Stimulated activated naive CD8-positive, alpha-beta T cell treated with anti-CD3 and anti-CD28 coated beads, Interleukin-15, amount 100 ng/mL, for 72 hours (primary cell): ENCODE measurements around the gene CPED1.

Source experiments
- ATAC-seq: fragments of 150-1000 bp; cut with Tn5 transposase; 2 replicates; pipeline ENCODE4 v1.10.0; 2021; ENCODE audit warnings: mild to moderate bottlenecking, moderate library complexity
- DNase-seq, 2 donors: peaks; one replicate each; pipeline ENCODE4 v3.0.0; 2021 to 2022
- H3K27ac Mint-ChIP-seq, 2 donors: one replicate each; pipeline ENCODE4 v1.8.0; 2022; ENCODE audit warnings: mild to moderate bottlenecking in 2 of 2, mixed read lengths in 2 of 2, moderate library complexity in 2 of 2
- H3K27me3 Mint-ChIP-seq: one replicate; pipeline ENCODE4 v1.8.0; 2022; ENCODE audit warnings: mixed read lengths
- H3K4me1 Mint-ChIP-seq: one replicate; pipeline ENCODE4 v1.8.0; 2022; ENCODE audit warnings: mild to moderate bottlenecking, mixed read lengths
- H3K4me3 Mint-ChIP-seq, 2 donors: one replicate each; pipeline ENCODE4 v1.8.0; 2022; ENCODE audit warnings: mild to moderate bottlenecking in 2 of 2, mixed read lengths in 2 of 2, moderate library complexity in 1 of 2
- H3K9me3 Mint-ChIP-seq, 2 donors: one replicate each; pipeline ENCODE4 v1.8.0; 2022; ENCODE audit warnings: mixed read lengths in 2 of 2

Gene CPED1

GRCh38 chr7:121016966-121017365 lies 28.5 kb downstream of the CPED1 start:
- no peak for DNase-seq
- H3K4me3 Mint-ChIP-seq = no peak overlapping the region
- no peak for ATAC-seq

GRCh38 chr7:121017586-121017985 lies 29.1 kb downstream of the CPED1 start:
- Mint-ChIP-seq H3K27ac (no peak overlapping the region), H3K4me1 (no peaks in the 10 kb centered on the region), H3K4me3 (no peak overlapping the region), H3K27me3 (no peaks in the 10 kb centered on the region), H3K9me3 (no peaks in the 10 kb centered on the region)
- no peak for ATAC-seq
- DNase-seq = no peak

More at GRCh38 chr7:121016966-121017365, 28.5 kb downstream of the CPED1 start:
- H3K4me1 Mint-ChIP-seq = no peaks in the 10 kb centered on the region
- H3K9me3 Mint-ChIP-seq = no peaks in the 10 kb centered on the region
- H3K27ac Mint-ChIP-seq = no peak overlapping the region
- H3K27me3 Mint-ChIP-seq = no peaks in the 10 kb centered on the region

- Mint-ChIP-seq H3K27me3 (no peaks in the 10 kb centered on the region), H3K9me3 (no peaks in the 10 kb centered on the region)
- ATAC-seq = no peak
Measured at GRCh38 chr7:121019018-121019417, 30.5 kb downstream of the CPED1 start.

DNA sequence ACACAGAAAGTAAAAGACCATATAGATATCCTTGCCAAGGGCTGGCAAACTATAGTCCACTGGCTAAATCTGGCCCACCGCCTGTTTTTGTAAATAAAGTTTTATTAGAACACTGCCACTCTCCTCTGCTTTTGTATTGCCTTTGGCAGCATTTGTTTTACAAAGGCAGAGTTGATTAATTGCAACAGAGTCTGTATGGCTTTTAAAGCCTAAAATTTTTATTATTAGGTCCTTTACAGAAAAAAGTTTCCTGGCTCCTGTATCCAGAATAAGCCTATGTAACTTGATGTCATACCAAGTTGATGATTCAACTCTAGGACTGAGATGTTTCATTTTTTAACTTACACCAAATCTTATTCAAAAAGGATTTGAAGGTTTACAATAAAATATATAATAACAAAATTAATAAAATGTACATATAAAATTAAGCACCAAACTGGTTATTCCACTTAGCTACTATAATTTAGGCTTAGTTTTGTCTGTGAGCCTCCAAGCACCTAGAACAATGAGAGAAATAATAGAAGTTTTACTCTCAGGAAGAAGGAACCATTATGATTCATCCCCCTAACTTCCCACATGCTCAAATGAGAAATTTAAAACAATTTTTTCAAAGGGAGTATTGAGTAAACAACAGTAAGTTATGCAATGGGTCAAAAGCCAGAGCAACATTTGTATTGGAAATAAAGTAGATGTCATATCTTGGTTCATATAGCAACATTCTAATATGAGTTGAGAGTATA lies 31.9 kb downstream of the CPED1 start:
- no peaks in the 10 kb centered on the region for H3K9me3 Mint-ChIP-seq
- H3K4me1 Mint-ChIP-seq = no peaks in the 10 kb centered on the region
- ATAC-seq = no peak
- H3K27me3 Mint-ChIP-seq = peaks cover 5% of the 10 kb centered on the region
- no peak overlapping the region for H3K27ac Mint-ChIP-seq
- H3K4me3 Mint-ChIP-seq = no peak overlapping the region
- no peak for DNase-seq

More at GRCh38 chr7:121019018-121019417, 30.5 kb downstream of the CPED1 start:
- no peaks in the 10 kb centered on the region for H3K4me1 Mint-ChIP-seq
- H3K4me3 Mint-ChIP-seq = no peak overlapping the region
- H3K27ac Mint-ChIP-seq = no peak overlapping the region
- DNase-seq = no peak

GRCh38 chr7:121020989-121021969 lies 32.8 kb downstream of the CPED1 start:
- Mint-ChIP-seq H3K9me3 (peaks cover 0 to 8% of the 10 kb centered on the region in 2 donors), H3K27me3 (peaks cover 14% of the 10 kb centered on the region), H3K4me1 (peaks cover 3% of the 10 kb centered on the region), H3K4me3 (no peak overlapping the region), H3K27ac (no peak overlapping the region)
- DNase-seq (no peak), ATAC-seq (no peak)

DNA sequence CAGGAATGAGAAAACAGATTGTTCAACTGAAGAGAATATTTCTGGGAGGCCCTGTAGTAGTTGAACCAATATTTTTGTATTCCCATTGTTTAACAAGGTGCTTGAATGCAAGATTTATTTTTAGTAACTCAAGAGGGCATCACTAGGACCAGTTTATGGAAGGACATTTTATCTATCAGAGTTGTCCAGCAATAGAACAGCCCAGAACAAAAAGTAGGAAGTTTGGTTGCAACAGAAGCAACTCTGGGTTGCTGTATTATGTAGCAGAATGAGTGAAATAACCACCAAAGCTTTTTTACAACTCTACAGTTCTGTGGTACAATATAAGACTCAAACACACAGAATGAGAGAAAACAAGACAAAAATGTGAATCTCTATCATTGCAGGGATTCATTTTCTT lies 34.7 kb downstream of the CPED1 start:
- H3K9me3 Mint-ChIP-seq = peaks cover 0 to 11% of the 10 kb centered on the region in 2 donors
- no peak for ATAC-seq
- no peak overlapping the region for H3K4me3 Mint-ChIP-seq
- H3K4me1 Mint-ChIP-seq = peaks cover 6% of the 10 kb centered on the region
- no peak overlapping the region for H3K27ac Mint-ChIP-seq
- peaks cover 15% of the 10 kb centered on the region for H3K27me3 Mint-ChIP-seq
- no peak for DNase-seq

DNA sequence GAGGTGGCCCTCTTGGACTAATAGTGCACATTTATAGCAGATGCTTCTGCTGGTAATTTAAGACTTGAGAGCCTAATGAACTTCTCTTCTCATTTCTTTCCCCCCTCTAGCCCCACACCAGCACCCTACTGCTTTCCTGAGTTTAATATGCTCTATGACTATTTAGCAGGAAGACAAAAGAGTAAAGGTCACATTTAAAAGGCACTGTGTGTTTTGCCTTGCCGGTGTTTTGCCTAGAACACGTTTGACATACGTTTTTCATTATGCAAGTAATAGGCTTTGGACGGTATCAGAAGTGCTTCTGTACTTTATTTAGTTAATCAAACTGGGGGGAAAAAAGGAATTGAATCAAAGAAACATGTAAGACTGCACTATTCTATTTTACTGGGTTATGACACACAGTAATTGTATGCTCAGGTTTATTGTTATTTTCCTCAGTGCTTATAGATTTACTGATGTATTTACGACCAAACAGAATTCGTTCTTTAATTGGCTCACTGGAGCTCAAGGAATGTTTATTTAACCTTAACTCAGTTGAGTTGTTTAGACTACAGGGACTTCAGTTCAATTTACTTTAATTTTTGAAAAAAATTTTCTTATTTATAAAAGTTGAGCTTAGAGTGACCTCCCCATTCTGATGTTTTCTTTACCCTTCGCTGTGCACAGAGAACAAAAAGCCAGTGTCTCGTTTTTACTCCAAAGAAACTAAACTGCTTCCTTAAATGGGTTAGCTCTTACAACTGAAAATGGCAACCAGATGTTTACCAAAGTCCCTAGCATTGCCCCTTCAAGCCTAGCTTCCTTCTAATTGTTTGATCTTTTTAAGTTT lies 35.4 kb downstream of the CPED1 start:
- Mint-ChIP-seq H3K27me3 (peaks cover 15% of the 10 kb centered on the region), H3K4me1 (peaks cover 6% of the 10 kb centered on the region), H3K4me3 (no peak overlapping the region), H3K9me3 (peaks cover 0 to 11% of the 10 kb centered on the region in 2 donors), H3K27ac (no peak overlapping the region)
- ATAC-seq (no peak), DNase-seq (no peak)

DNA sequence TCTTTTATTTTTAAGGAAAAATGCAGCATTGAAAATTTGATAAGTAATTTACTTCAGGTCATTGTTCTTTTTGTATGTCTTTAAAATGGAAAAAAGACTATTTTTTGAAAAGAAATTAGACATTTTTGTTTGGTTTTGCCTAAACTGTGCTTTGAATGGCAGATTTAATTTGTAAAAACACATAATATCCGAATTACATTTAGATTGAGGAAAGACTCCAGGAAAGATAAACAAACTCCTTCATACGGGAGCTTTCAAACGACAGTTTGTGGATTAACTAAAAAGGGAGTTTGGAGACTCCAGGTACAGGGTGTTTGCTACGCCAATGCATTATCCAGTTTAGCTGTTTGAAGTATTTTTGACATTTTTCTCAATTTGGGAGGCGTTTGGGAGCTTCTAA lies 36.1 kb downstream of the CPED1 start:
- ATAC-seq = no peak

GRCh38 chr7:121026159-121026558 lies 37.6 kb downstream of the CPED1 start:
- H3K9me3 Mint-ChIP-seq = peaks cover 0 to 11% of the 10 kb centered on the region in 2 donors
- H3K27ac Mint-ChIP-seq = no peak overlapping the region
- H3K4me3 Mint-ChIP-seq = no peak overlapping the region
- ATAC-seq (no peak), DNase-seq (no peak)
- peaks cover 6% of the 10 kb centered on the region for H3K4me1 Mint-ChIP-seq
- peaks cover 15% of the 10 kb centered on the region for H3K27me3 Mint-ChIP-seq

More for the DNA sequence above, 36.1 kb downstream of the CPED1 start:
- Mint-ChIP-seq H3K4me1 (peaks cover 6% of the 10 kb centered on the region), H3K9me3 (peaks cover 0 to 11% of the 10 kb centered on the region in 2 donors), H3K27me3 (peaks cover 15% of the 10 kb centered on the region), H3K27ac (no peak overlapping the region), H3K4me3 (no peak overlapping the region)
- no peak for DNase-seq

- no peak overlapping the region for H3K4me3 Mint-ChIP-seq
- ATAC-seq (no peak), DNase-seq (no peak)
- H3K27ac Mint-ChIP-seq = no peak overlapping the region
- peaks cover 15% of the 10 kb centered on the region for H3K27me3 Mint-ChIP-seq
- peaks cover 6% of the 10 kb centered on the region for H3K4me1 Mint-ChIP-seq
- H3K9me3 Mint-ChIP-seq = peaks cover 0 to 11% of the 10 kb centered on the region in 2 donors
Measured at GRCh38 chr7:121026577-121027111, 38.1 kb downstream of the CPED1 start.

DNA sequence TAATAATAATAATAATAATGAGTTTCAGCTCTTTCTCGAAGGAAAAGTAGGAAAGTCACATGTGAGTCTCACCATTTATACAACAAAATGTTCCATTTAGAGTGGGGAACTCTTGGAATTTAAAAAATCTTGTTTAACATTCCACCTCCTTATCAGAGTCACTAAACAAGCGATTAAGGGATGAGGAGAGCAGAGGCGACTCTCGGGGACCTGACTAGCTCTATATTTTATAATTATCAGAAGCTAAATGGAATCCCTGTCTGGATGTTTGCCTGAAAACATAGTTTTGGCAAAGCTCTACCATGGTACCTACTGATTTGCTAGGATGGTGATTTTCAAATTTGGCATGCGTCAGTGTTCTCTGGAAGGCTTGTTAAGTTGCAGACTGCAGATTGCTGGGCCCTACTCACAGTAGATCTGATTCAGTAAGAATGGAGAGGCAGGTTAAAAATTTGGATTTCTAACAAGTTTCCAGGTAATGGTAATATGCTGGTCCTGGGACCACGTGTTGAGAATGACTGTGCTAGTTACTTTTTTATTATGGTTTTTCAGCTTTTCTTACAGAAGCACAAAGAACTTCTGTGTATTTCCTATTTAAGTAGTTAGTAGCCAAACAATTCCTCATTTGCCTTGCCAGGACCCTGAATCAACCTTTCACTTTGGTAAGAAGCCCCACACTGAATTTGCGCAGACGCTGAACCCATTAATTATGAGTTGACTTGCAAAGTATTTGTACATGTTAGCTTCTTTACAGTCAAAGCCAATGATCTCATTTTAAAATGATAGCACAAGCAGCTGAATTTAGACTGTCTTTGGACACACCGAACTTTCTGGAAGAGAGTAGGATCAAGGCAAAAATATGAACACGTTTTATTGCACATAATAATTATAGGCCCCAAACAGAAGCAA lies 39.5 kb downstream of the CPED1 start:
- H3K27ac Mint-ChIP-seq = no peak overlapping the region
- ATAC-seq (no peak), DNase-seq (no peak)
- H3K27me3 Mint-ChIP-seq = peaks cover 15% of the 10 kb centered on the region
- H3K4me1 Mint-ChIP-seq = peaks cover 6% of the 10 kb centered on the region
- no peak overlapping the region for H3K4me3 Mint-ChIP-seq
- peaks cover 0 to 11% of the 10 kb centered on the region in 2 donors for H3K9me3 Mint-ChIP-seq

GRCh38 chr7:121029302-121029701 lies 40.8 kb downstream of the CPED1 start:
- H3K4me3 Mint-ChIP-seq = no peak overlapping the region
- no peak for DNase-seq
- peaks cover 0 to 11% of the 10 kb centered on the region in 2 donors for H3K9me3 Mint-ChIP-seq
- H3K27me3 Mint-ChIP-seq = peaks cover 15% of the 10 kb centered on the region
- ATAC-seq = no peak
- no peak overlapping the region for H3K27ac Mint-ChIP-seq
- H3K4me1 Mint-ChIP-seq = peaks cover 6% of the 10 kb centered on the region

- DNase-seq (no peak), ATAC-seq (no peak)
- Mint-ChIP-seq H3K9me3 (peaks cover 0 to 11% of the 10 kb centered on the region in 2 donors), H3K27ac (no peak overlapping the region), H3K4me1 (peaks cover 6% of the 10 kb centered on the region), H3K27me3 (peaks cover 11% of the 10 kb centered on the region), H3K4me3 (no peak overlapping the region)
Measured at GRCh38 chr7:121030308-121030707, 41.8 kb downstream of the CPED1 start.
